ENCODE data around the gene CHRDL2.

GRCh38 chr11:74773476-74773875 is 42.2 kb upstream of the CHRDL2 start:
- no peak for TF ChIP-seq CTCF (conservative IDR thresholded peaks at IDR 0.05; ENCODE audit: low read depth, low read length)
- TF ChIP-seq EZH2 (IDR thresholded peaks at IDR 0.05; ENCODE audit: borderline replicate concordance, low read depth, low read length, poor library complexity, severe bottlenecking) = no peak

Data from A673 (cell line).